SU-DHL-6 (cell line): ENCODE measurements around the gene SP9.

ENCODE experiments used
- CTCF ChIP-seq: fragments of 200-600 bp; sonication (generic); IDR thresholded peaks from one replicate; pipeline ENCODE4 v1.5.1; 2017; ENCODE audit warnings: antibody characterized with exemption, mild to moderate bottlenecking, low read length, moderate library complexity; ENCODE audit not compliant: insufficient read depth, poor library complexity, severe bottlenecking
- EZH2phosphoT487 ChIP-seq: fragments of 200-600 bp; sonication (generic), shearing (Covaris generic); conservative IDR thresholded peaks from 2 replicates; pipeline ENCODE4 v1.6.1; 2018; ENCODE audit warnings: mild to moderate bottlenecking, antibody characterized with exemption, low read length, moderate library complexity, mixed read lengths

GRCh38 chr2:174332217-174332963 lies 2.4 kb upstream of the SP9 start:
- TF ChIP-seq CTCF (no peak), EZH2phosphoT487 (no peak)
